ELF-1 (cell line): Measurements from ENCODE around the gene CBARP.

Experiments used
- DNase-seq: peaks from one replicate; pipeline ENCODE4 v3.0.0-alpha.2; 2016; ENCODE audit warnings: low read depth, low spot score

Gene CBARP

GRCh38 chr19:1239796-1240737, 2.3 kb upstream of the CBARP start:
- peak; percentile 91 for DNase-seq

DNA sequence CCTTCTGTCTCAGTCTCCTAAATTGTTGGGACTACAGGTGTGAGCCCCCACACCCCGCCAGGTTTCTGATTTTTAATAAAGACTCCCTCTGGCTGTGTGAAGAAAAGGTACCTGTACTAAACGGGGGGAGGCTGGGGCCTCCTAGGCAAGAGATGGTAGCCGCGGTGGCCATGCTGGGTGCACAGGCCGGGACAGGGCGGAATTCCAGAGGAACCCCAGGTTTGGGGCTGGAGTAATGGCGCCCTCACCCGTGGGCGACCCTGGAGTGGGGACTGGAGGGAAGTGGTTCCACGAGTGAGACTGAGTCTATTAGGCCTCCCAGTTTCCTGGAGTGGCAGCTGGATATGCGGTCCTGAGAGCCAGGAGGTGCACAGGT, 1.6 kb upstream of the CBARP start:
- no peak for DNase-seq

- DNase-seq = no peak
Measured at GRCh38 chr19:1238369-1239303, 831 bp upstream of the CBARP start.

DNA sequence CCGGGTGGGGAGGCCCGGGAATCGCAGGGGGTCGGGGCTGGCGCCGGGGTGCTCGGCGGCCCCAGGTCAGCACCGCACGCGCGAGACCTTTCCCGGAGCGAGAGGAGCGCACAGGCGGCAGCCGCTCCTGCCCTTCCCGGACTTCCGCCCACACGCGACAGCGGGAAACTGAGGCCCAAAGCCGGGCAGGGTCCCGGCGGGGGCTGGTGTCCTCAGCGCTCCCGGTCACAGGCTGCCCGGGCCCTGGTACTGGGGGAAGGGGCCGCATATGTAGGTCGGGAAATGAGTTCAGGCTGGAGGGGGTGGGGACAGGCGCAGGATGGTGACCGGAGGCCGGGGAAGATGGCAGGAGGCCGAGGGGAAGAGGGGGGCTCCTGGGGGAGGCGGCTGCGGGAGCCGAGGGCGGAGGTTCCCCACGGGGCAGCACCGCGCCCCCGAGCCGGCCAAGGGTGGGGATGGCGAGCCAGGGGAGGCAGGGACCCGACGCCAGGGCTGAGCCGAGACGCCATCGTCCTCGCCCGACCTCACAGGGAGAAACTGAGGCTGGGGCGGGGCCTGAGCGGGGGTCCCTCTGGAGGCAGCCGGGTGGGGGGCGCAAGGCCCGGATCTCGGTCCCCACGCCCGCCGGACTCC, 662 bp downstream of the CBARP start:
- no peak for DNase-seq

DNA sequence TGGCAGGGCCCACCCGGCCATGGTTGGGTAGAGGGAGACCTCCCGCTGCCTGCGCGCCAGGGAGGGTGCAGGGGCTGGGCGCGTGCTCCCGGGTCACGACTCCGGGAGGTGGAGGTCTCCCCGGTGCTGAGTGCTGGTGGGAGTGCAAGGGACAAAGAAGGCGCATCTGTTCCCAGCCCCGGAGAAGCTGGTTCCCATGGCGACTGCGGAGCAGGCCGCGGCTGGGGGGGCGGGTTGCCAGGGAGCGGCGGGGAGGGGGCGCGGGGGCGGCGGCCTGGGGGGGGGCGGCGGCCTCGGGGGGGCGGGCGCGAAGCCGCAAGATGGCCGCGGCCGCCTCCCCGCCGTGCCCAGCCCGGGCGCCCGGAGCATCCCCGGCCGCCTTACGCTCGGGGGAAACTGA, 1.2 kb downstream of the CBARP start:
- DNase-seq = no peak

- DNase-seq = no peak
Measured at GRCh38 chr19:1235625-1236538, 1.9 kb downstream of the CBARP start.

GRCh38 chr19:1234955-1235380, 2.8 kb downstream of the CBARP start:
- no peak for DNase-seq

DNA sequence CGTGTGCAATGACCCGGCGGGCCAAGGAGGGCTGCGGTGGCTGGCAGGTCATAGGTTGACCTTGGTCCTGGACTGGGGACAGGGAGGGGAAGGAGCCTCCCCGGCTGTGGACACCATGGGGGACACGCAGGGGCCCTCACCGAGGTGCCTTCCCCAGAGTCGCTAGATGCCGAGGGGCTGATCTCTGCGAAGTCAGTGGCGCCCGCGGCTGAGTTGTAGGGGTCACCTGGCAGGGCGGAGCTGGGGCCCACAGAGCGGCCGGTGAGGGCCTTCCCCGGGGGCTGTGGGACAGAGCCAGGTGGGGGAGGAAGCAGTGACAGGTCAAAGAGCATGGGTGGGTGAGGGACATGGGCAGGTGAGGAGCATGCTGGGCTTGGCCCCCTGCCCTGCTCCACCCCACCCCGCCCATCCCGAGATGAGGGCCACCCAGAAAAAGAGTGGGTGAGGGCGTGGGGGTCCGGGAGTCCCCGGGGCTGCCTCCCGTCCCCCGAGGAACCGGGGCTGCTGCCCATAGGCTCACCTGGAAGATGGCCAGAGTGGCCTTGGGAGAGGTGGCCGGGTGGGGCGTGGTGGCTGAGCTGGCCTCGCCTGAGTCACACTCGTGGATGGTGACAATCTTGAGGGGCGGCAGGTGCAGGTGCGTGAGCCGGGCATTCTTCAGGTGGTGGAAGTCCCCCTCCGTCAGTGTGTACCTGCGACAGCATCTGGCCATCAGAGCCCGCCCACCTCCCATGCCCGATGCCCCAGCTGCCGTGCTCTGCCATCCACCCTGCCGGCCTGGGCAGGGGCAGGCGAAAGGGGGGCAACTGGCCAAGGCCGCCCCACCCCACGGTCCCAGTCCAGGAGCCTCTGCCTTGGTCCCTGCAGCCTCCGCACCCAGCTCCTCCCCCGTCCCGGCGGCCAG, 3.5 kb downstream of the CBARP start:
- no peak for DNase-seq

DNA sequence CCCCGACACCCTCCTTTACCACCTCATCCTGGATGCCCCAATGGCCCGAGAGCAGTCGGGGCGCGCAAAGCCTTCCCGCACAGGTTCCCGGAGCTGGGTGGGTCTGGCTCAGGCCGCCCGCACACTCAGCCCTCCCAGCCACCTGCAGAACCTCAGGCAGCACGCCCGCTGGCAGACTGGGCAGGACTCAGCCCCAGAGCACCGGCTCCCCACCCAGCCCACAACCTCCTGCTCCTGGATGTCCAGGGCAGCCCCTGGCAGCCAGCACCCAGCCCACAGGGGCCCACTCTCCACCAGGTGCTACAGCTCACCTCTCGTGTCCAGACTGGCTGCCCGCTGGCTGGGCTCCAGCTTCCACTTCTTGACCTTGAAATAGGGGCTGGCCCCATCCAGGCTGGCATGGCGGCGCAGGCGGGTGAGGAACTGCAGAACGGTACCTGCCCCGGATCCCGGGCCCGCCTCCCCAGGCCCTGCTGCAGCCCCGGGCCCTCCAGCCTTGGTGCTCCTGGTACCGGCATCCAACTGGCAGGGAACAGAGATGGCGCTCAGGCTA, 4.6 kb downstream of the CBARP start:
- DNase-seq = no peak

DNA sequence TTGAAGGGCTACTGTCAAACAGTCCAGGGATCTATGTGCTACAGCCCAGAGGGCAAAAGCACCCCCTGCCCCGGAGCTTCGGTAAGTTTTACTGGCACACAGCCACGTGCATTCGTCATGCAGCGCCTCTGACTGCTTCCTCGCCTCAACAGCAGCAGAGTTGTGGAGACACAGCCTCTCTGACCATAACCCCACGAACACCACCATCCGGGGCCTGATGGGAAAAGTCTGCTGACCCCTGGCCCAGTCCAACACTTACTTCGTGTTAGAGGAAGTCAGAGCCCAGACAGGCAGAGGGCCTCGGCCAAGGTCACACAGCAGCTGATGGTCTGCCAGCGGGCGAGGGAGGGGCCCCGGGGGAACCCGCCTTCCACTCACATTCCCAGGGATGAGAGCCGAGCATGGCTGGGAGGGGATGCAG, 5.1 kb downstream of the CBARP start:
- DNase-seq = no peak

GRCh38 chr19:1231729-1232637, 5.8 kb downstream of the CBARP start:
- DNase-seq = no peak

DNA sequence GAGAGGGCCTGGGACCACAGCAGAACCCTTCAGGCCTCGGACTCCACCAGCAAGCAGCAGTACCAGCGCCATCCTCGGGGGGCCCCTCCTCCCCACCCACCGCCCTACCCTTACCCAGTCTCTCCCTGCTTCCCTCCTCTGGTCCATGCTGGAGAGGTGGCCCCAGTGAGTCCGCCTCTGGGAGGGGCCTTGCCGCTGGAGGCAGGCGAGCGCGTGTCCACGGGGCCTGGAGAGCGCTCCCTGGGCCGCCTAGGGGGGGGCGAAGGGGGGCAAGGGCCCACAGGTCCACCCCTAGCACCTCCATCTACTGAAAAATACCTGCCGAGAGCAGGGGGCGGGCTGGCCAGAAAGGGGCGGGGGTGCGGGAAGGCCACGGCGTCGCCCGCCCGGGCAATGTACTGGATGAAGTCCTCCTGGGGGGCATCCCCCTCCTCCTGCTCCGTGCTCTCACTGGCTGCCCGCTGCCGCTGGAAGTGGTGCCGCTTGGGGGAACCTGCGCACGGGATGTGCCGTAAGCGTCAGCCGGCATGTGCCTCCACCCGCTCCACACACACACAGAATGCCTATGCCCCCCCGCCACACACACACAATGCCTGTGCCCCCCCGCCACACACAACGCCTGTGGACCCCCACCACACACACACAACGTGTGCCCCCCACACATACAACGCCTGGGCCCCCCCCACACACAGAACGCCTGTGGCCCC, 6.9 kb downstream of the CBARP start:
- peak; percentile 71 for DNase-seq

DNA sequence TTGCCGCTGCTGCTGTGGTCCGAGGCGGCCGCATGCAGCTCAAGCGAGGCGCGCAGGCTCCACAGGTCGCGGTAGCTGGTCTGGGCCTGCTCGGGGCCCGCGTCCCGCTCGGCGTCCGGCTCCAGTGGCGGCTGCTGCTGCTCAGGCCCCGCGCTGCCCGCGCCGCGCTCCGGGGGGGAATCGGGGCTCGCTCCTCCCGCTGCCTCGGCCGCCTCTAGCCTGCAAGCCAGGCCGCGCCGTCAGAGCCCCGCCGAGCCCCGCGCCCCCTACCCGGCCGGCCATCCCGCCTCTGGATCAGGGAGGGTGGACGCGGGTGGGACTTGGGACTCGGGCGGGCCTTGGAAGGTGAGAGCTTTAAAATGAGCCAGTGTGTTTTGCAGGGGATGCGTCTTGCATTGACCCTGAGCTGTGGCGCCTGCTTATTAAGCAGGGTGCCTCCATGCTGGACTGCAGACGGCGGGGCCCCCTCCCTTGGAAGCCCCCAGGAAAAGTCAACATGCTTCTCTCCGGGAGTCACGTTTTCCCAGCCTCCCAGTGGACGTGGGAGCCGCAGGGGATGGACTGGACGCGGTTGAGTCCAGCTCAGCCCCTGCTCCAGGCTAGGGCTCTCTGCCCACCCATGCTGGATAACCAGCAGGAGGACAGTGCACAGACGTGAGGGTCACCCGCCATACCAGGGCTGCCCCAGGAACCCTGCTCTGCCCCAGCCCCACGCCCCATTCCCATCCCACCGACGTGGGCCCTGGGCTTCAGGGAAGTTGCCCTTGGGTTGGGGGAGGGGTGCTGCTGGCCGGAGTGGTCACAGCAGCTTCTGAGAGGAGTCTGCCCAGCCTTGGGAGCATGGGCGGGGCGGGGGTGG, 7.7 kb downstream of the CBARP start:
- DNase-seq = no peak

DNA sequence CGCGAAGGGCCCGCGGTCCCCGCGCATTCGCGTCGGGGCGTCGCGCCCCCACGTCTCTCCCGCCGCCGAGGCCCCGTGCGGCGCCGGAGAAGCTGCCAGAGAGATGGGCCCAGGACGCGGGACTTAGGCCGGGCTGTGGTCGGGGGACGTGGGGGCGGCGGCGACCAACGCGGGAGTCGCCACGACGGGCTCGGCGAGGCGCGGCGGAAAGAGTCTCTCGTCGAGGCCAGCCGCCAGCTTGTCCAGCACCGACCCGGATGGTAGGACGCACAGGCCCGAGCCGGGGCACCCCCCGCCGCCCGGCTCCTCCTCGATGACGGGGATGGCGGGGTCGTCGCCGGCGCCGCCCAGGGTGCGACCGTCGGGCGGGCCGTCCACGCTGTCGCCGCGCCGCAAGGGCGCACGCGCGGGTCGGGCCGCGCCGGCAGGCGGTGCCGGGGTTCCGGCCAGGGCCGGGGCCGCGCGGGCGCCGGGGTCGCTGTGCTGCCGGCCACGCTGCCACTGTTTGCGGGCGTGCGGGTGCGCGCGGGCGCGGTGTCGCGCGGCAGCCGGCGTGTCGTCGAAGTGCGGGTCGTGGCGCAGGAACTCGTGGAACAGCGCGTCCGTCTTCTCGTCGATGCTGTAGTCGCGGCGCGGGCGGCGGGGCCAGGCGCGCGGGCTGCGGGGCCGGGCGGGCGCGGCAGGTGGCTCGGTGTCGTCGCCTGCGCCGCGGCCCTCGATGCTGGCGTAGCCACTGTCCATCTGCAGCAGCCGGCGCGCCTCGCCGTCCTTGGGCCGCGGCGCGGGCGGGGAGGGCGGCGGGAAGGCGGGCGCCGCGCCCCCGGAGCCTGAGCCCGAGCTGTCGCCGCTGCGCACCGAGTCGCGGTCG, 8.5 kb downstream of the CBARP start:
- DNase-seq = no peak

DNA sequence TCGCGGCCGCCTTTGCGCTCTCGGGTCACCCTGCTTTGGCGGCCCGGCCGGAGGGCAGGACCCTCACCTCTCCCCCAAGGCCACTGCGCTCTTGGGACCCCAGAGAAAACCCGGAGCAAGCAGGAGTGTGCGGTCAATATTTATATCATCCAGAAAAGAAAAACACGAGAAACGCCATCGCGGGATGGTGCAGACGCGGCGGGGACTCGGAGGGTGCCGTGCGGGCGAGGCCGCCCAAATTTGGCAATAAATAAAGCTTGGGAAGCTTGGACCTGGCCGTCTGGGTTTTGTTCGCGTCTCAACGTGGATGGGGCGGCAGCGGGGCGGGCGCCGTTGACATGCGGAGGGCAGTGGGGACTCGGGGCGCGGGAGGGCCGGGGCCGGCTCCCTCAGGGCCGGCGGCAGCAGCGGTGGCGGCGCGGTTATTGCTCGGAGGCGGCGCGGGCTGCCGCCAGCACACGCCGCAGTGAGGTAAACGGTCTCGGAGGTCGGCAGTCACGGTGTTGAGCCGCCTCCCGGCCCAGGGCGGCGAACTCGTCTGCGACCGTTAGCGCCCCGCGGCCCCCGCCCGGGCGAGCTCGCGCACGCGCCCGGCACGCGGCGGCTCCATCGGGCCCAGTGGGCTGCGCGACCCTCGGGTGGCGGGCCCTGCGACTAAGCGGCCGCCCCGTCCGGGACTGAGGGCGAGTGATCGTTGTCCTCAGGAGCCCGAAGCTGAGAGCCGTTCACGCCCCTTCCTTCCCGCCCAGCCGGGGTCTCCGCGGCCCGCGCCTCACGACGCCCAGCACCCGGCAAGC, 9.4 kb downstream of the CBARP start:
- DNase-seq = no peak
